Kidney (tissue), 14 donors: ENCODE measurements around the gene DNAJC21. TPM values are rescaled to one million over a fixed set of nuclear protein-coding genes. Genes with fewer than 3 reads are reported as not detected.

Experiments used
- DNase-seq, 5 donors: peaks; one replicate each; pipeline ENCODE4 v3.0.0-alpha.2; 2013 to 2020
- FAIRE-seq: peaks from 2 replicates; lab custom pipeline; 2012; peaks lifted over from hg19 to GRCh38; lab: Jason Lieb, UNC
- H3K27ac ChIP-seq, 2 donors: one replicate each; pipeline ENCODE4 v1.7.0; 2013; ENCODE audit warnings: low read depth in 2 of 2, low read length in 2 of 2, inconsistent platforms in 1 of 2
- H3K27me3 ChIP-seq: one replicate; pipeline ENCODE4 v1.7.1; 2013; ENCODE audit warnings: low read length, inconsistent platforms; ENCODE audit not compliant: control insufficient read depth, insufficient read depth
- H3K36me3 ChIP-seq, 3 donors: one replicate each; pipeline versions ENCODE4 v1.7.0 to v1.7.1; 2013; ENCODE audit warnings: low read length in 3 of 3, control low read depth in 1 of 3, inconsistent platforms in 1 of 3; ENCODE audit not compliant: insufficient read depth in 3 of 3, control insufficient read depth in 2 of 3
- H3K4me1 ChIP-seq, 3 donors: one replicate each; pipeline versions ENCODE4 v1.7.0 to v1.7.1; 2013; ENCODE audit warnings: low read length in 3 of 3, inconsistent platforms in 1 of 3, low read depth in 1 of 3; ENCODE audit not compliant: control insufficient read depth in 2 of 3, insufficient read depth in 2 of 3
- H3K4me3 ChIP-seq, 3 donors: one replicate each; pipeline versions ENCODE4 v1.7.0 to v1.8.1; 2013; ENCODE audit warnings: low read length in 3 of 3, control low read depth in 1 of 3, inconsistent platforms in 1 of 3
- H3K9ac ChIP-seq, 3 donors: one replicate each; pipeline versions ENCODE4 v1.7.0 to v1.7.1; 2013; ENCODE audit warnings: low read length in 3 of 3, control low read depth in 1 of 3, inconsistent platforms in 1 of 3
- H3K9me3 ChIP-seq, 3 donors: one replicate each; pipeline versions ENCODE4 v1.7.0 to v1.7.1; 2013; ENCODE audit warnings: low read length in 3 of 3, control low read depth in 1 of 3, inconsistent platforms in 1 of 3; ENCODE audit not compliant: control insufficient read depth in 2 of 3, insufficient read depth in 1 of 3
- CTCF ChIP-seq: IDR thresholded peaks from 3 replicates; pipeline ENCODE4 v1.5.1; 2012; ENCODE audit warnings: mild to moderate bottlenecking, moderate library complexity, borderline replicate concordance; ENCODE audit not compliant: insufficient read depth; ENCODE audit errors: extremely low read depth
- intact Hi-C: fragments of 100-400 bp; cut with DNase I; formaldehyde crosslinking; loops from one replicate; pipeline ENCODE4 v1.11.1; 2022
- polyA plus RNA-seq: library from polyadenylated mRNA; stranded (reverse); fragments of 350-450 nt; fragmentation: Illumina TruSeq; extraction: RNeasy Lipid Tissue Mini Kit (QIAGEN cat#74804); gene quantifications from one replicate; pipeline ENCODE4 v1.2.3, GENCODE V29; 2014; ENCODE audit warnings: low read depth, low replicate concordance; ENCODE audit not compliant: insufficient read depth
- total RNA-seq: library from RNA; stranded (reverse); fragmentation: NEBNext Ultra II Directional; extraction: Animal tissue kit (Norgen Biotek cat#: 25700); gene quantifications from one replicate; pipeline ENCODE4 v1.2.1, GENCODE V29; 2021
- donor health status: control.
- donor health status: control.
- donor health status: control.
- donor health status: control.
- donor health status: control.
- donor health status: DM: yes; HTN: yes; CAD: no.
- donor health status: Normal renal cell carcinoma (clear cell type).

Gene DNAJC21
- total and polyA plus RNA-seq, 2 donors from 2014 or later: 24.5 to 45.0 TPM

- Histone ChIP-seq H3K27me3 (no peaks in the 10 kb centered on the region), H3K27ac (no peak overlapping the region), H3K9ac (no peak overlapping the region), H3K4me1 (no peaks in the 10 kb centered on the region), H3K36me3 (peaks cover 0 to 5% (median 0%) of the 10 kb centered on the region in 3 donors), H3K4me3 (no peak overlapping the region), H3K9me3 (no peaks in the 10 kb centered on the region)
- FAIRE-seq (no peak), DNase-seq (no peak)
- TF ChIP-seq CTCF: no peak
- intact Hi-C loops: no loop called here
These were observed 75.4 kb downstream of the DNAJC21 start for GRCh38 chr5:35004771-35005170.

Other genes with a start within 250 kb of the DNAJC21 start
- gene TTC23L, start 90.4 kb upstream of the DNAJC21 start, total RNA-seq: 1.7 TPM
- gene TTC23L, start 90.4 kb upstream of the DNAJC21 start, polyA plus RNA-seq: 0.39 TPM
- 14.8 TPM for gene RAD1, start 14.1 kb upstream of the DNAJC21 start, total RNA-seq
- gene RAD1, start 14.1 kb upstream of the DNAJC21 start, polyA plus RNA-seq: 15.3 TPM
- gene BRIX1, start 13.8 kb upstream of the DNAJC21 start, total RNA-seq: 22.9 TPM
- 23.1 TPM for gene BRIX1, start 13.8 kb upstream of the DNAJC21 start, polyA plus RNA-seq
- gene AGXT2, start 118.4 kb downstream of the DNAJC21 start, total RNA-seq: 8.0 TPM
- 215 TPM for gene AGXT2, start 118.4 kb downstream of the DNAJC21 start, polyA plus RNA-seq